Activated CD4-positive, alpha-beta T cell treated with anti-CD3 and anti-CD28 coated beads, Interleukin-2, amount 50 U/mL, for 1 hour (primary cell): ENCODE data around the gene AOX1.
A peak's percentile ranks its signal among the peaks of the same experiment; 100 is the strongest.
"Not testable (repeated sequence)": the region's sequence is repeated elsewhere in the genome, so short reads cannot be mapped to it uniquely, and the experiment has no call there.

Experiments used
- DNase-seq: peaks from one replicate; pipeline ENCODE4 v3.0.0-alpha.2; 2020

The AOX1 gene

DNA sequence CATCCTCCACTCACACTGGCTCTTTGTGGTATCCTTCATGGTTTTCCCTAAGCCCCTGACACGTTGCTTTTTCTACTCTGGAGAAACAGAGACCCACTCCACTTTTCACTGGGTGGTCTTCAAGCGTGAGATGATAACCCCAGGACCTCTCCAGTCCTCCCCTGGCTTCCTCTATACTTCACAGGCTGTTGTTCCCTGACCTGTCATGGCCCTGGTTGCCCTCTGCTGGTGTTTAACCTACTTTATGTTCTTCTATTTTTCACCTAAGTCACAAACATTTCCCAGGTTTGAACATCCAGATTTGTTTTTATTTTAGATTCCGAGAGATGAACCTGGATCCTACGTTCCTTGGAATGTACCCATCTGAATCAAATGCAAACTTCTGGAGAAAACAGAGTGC lies 84.5 kb downstream of the AOX1 start:
- DNase-seq: no peak

DNA sequence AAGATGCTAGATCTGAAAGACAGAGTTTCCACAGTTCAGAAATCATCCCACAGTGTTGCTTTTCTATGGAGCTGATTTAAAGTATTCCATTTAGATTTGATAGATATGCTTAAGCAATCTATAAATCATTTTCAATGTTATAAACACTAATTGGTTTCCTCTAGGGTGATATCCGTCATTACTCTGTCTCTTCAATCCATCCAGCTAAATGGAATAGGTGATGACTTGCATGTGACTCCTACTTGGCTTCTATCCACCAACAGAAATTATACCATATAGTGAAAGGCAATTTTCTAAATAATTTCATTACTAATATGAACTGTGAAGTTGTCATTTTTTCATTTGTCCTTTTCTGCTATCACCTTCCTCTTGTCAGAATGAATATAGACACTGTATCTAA lies 84.9 kb downstream of the AOX1 start:
- DNase-seq: no peak

DNA sequence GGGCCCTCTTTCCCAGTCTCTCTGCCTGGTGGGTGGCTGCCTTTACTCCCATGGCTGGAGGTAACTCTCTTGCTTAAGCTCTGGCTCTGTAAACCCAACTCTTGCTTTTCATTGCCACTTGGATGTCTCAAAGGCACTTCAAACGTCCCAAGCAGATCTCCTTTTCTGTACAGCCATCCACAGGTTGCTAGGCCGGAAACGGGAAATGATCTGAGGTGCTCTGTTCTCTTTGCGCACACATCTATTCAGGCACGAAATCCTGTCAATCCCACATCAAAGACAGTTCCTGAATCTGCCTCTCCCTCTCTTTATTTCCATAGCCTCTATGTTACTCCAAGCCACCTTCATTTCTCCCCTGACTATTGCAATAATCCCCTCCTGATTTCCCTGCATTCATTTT lies 87.4 kb downstream of the AOX1 start:
- DNase-seq: no peak

GRCh38 chr2:200674837-200675236 lies 89.0 kb downstream of the AOX1 start:
- DNase-seq: no peak

DNA sequence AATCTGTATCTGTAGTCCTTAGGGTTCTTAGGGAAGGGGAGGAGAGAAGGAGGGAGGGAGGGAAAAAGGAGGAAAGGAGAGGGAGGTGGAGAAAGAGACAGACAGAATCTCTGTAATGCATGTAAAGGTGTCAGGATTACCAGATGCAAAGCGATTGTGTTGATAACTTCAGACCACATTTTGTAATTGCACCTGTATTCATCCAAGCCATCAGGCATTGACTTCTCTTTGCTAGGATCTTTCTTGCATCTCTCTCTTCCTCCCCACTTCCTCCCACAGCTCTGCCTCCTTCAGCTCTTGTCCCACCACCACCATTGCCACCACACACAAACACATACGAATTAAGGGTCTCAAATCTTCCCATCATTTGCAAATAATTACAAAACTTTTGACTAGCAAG lies 91.4 kb downstream of the AOX1 start:
- no peak for DNase-seq

DNA sequence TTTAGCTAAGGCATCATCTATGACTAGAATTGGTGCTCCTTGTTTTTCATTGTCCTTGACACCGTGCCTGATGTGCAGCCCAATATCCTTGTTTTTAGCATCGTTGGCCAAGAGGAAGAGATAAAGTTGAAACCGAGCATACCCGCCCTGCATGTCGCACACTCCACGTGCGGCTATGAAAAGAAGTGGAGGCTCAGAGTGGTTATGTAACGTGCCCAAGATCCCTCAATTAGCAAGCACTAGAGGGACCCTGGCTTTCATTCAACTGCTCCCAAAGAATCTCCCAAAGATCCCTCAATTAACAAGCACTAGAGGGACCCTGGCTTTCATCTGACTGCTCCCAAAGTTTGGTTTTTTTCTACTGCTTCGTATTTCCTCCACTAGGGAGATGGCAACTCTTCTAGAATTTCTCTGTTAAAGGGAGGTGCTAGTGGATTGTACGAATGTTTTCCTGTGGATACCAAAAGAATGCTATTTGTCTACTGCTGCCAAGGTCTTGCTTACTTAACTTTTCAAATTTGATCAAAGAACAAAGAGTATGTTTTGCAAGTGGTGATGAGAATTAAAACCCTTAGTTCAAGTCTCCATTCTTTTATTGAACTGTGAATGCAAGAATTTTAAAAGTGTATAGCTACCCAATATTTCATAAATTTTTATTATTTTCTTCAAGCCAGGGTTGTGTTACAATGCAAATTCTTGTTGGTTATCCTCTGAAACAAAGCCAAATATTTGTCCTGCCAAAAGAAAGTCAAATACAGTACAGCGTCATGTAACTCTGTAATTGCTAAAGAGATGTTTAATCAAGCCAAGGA lies 92.1 kb downstream of the AOX1 start:
- no peak for DNase-seq

DNA sequence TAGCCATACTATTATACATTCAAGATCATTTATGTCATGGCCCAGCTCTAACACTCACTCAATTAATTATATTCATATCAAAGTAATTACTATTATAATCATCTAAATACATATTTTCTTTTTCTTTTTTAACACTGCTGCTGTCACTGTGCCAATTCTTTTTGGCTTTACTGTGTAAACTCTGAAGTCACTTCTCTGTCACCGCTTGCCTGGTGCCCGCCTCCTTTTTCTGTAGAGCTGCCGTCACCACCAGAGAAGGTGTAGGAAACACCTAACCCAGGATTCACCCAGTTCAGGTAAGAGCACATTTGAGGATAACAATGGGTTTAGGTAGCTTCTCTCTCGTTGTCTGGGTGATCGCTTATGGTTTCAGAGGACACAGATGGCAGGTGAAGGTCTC lies 93.3 kb downstream of the AOX1 start:
- no peak for DNase-seq

DNA sequence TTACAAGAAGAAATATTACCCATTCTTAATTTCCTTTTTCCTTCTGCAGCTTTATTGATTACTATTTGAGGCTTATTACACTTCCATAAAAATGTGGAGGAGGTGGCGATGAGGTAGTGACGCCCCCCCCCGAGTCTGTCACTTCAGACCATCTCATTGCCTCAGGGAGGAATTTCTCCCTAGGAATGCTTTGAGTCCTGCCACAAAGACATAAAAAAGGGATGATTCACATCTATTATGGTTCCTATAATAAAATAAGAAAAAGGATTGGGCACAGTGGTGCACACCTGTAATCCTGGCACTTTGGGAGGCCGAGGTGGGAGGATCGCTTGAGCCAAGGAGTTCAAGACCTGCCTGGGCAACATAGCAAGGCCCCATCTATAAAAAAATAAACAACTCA lies 93.7 kb downstream of the AOX1 start:
- DNase-seq: no peak

- no peak for DNase-seq
Observed at GRCh38 chr2:200681697-200682096, 95.9 kb downstream of the AOX1 start.

- DNase-seq: not testable (repeated sequence)
Observed at GRCh38 chr2:200682407-200682806, 96.6 kb downstream of the AOX1 start.

DNA sequence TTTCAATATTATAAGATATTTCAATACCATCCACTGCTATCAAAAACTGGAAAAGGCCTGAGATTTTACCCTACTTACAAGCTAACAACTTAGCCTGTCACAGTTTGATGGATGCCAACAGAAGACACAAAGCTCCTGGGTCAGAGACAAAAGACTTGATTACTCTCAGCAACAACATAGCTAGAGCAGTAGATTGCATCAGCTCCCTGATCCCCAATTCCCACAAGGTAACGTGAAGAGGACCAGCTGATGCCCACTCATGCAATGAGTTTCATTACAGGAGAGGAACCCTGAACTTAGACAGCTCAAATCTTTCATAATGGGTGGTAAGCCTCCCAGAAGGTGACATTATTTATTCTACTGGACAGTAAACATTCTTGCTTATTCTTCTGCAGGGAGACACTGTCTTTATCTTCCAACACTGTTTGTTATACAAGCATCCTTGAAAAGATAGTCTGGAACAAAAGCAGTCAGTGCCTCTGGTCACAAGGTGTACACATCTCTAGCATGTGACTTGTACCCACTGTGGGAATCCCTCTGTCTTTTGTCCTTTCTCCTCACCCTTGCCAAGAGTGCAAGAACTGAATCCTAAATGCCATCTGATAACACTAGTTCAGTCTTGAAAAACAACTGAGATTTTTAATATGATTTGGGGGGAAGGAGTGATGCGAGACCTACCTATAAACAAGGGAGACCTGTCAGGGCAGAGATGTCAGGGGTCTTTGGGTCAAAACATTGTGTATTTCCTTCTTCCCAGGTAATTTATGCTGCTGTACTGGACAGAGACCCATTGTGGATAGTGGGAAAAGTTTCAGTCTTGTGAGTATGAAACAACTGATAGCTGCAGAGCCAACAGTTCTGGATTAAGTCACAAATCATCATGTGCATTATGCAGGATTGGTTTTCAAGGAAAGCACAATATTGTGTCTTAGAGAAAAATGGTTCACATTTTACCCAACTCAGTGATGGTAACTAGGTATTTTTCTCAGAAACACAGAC lies 102.4 kb downstream of the AOX1 start:
- no peak for DNase-seq

DNA sequence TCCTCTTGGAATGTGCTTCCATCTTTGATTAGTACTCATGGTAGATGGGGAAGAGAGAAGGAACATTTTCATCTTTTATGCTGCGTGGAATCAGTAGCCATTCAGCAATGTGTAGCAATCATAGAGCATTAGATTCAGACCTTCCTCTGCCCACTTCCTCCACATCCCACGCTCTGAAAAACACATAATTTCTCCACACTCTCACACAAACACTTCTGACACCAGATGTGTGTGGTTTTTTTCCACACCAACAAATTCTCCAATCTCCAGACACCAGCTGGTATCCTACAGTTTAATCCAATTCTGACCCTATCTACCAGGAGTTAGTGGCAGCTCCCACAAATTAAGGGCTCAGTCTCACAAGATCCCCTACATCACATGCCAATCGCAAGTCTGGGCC lies 103.3 kb downstream of the AOX1 start:
- no peak for DNase-seq

- no peak for DNase-seq
Observed at GRCh38 chr2:200693836-200694470, 108.1 kb downstream of the AOX1 start.

DNA sequence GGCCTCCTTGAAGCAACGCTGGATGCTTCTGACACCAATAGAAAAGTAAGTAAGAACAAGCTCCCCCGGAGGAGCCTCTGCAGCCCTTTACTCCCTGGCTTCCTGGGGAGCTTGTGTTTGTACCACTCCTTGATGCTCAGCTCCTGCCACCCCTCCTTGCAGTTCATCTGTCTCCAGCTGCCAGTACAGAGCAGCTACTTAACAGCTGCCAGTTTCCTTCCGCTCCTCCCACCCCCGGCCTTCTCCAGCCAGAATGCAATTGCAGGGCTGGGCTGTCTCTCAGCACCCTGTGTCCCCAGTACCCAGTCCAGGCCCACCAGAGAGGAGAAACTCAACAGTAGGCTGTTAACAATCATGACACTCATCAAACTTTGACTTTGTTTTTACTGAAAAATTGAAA lies 109.4 kb downstream of the AOX1 start:
- DNase-seq: no peak

DNA sequence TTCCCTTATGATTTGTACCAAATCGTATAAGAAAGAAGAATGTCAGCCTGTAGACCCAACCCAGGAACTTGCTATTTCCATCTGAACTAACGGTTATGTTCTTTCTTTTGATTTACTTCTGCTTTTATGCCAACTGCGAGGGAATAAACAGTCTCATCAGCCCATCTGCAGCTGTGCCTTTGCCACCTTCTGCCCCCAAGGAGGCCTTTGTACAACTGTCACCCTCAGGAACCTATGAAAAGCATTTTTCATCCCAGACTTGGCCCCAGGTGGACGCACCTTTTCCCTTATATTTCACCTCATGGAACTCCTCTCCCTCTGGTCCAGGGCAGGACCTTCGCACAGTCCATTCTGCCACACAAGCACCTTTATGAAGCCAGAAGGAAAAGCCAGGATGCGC lies 109.8 kb downstream of the AOX1 start:
- DNase-seq: no peak

GRCh38 chr2:200698217-200698616 lies 112.4 kb downstream of the AOX1 start:
- DNase-seq: no peak

DNA sequence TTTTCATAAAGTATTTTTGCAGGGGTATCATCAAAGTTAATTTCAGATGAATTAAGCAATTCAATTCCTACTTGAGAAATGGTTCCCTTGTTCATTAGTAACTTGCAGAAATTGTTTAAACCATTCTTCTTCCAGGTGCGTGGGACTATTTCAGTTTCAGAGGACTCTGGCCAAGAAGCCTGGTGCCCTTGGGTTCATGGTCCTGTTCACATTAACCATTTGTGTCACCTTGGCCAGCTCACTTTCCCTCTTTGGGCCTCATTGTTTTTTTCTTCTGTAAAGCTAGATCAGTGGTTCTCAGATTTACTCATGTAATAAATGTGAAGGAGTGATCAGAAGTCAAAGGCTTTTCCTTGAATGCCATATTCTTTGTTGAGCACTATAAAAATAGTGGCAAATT lies 113.5 kb downstream of the AOX1 start:
- DNase-seq: no peak

DNA sequence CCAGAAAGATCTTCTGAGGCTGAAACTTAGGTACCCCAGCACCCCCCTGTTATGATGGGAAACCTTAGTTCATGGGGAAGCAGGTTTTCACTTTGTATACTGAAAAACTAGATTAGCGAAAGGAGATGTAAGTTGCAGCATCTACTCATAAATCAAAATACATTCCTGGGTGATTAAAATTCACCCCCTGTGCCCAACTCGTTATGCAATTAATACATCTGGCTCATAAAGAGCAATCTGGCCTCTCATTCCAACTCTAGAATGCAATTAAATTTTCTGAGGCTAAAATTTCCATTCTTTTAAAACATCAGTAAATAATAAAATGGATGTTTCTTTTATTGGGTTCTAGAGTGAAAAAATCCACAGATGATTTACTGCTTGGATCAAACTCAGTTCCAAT lies 115.0 kb downstream of the AOX1 start:
- no peak for DNase-seq

- DNase-seq: no peak
Observed at GRCh38 chr2:200702044-200702443, 116.2 kb downstream of the AOX1 start.

GRCh38 chr2:200702646-200703118 lies 116.9 kb downstream of the AOX1 start:
- DNase-seq: peak; percentile 19

DNA sequence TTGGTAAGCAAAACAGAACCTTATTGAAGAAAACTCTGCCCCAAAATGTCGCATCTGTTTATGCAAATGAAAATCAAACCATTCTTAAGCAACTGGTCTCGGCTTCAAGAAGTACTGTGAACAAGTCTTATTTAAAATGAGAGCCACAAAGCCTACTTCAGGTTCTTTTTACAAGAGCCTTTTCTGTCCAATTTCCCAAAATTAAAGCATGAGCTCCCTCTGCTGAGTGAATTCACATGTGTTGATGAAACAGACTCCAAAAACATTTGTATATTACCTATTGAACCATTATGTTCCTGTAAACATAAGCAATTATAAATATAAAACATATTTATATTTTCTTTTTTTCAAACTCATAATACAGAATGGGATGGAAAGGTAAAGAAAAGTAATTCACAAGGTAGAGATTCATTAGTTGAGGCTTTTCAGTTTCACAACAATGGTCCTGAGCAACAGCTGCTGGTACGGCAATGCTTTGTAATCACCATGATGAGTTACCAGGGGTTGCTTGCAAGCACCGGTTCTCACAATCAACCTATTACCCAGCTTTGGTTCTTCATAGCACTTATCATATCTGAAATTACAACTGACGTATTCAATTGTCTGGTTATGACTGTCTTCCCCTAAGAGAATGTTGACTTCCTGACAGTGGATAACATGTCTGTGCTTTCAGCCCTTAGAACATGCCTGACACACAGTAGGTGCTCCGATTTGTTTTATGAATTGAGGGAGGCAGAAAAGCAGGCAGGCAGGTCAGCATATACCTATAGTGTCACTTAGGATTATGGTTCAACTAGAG lies 117.5 kb downstream of the AOX1 start:
- no peak for DNase-seq

DNA sequence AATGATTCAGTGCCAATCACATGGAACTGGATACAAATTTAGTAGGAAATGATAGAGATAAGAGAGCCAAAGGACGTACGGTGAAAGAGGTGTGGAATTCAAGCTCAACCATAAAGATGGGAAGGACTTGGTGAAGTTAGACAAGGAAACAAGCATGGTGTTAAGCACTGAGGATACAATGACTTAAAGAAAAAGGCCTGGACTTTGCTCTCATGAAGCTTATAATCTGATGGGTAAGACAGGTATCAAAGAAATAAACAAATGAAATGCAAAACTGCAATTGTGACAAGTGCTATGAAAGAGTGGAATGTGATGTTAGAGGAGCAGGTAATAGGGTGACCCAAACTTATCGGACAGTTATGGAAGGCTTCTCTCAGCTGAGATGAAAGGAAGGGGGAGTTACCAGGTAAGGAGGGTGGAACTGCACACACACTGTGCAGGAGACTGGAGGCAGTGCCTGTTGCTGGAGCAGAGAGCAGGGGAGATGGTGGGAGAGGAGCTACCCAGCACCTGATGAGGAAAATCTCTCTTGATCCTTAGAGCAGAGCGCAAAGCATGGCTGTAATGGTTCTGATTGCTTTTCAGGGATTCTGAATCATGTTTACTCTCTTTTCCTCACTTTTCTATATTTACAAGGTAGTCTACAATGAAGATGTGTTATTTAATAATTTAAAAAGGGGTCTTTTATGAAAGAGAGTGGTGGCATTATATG lies 118.3 kb downstream of the AOX1 start:
- DNase-seq: no peak
